BLaER1 treated with 17β-estradiol and CSF1 and Interleukin-3, amounts not matched to agents 10 nM and 100 nM (cell line): Measurements from ENCODE around the gene DHRS4.
A peak's percentile ranks its signal among the peaks of the same experiment; 100 is the strongest.
"Not testable (repeated sequence)": the region's sequence is repeated elsewhere in the genome, so short reads cannot be mapped to it uniquely, and the experiment has no call there.

Source experiments
- H3K27ac ChIP-seq, 11 experiments: shearing (Covaris generic); formaldehyde crosslinking; 2 replicates each; pipeline ENCODE4 v1.8.1; 2022
- H3K27me3 ChIP-seq, 11 experiments: shearing (Covaris generic); formaldehyde crosslinking; 2 replicates each; pipeline ENCODE4 v1.8.1; 2022
- H3K36me3 ChIP-seq, 11 experiments: shearing (Covaris generic); formaldehyde crosslinking; 2 replicates each; pipeline ENCODE4 v1.8.1; 2022
- H3K4me1 ChIP-seq, 10 experiments: shearing (Covaris generic); formaldehyde crosslinking; 2 replicates each; pipeline ENCODE4 v1.8.1; 2022
- H3K4me2 ChIP-seq, 11 experiments: shearing (Covaris generic); formaldehyde crosslinking; 2 replicates each; pipeline ENCODE4 v1.8.1; 2022
- H3K4me3 ChIP-seq, 10 experiments: shearing (Covaris generic); formaldehyde crosslinking; 2 replicates each; pipeline ENCODE4 v1.8.1; 2022
- H3K9ac ChIP-seq, 11 experiments: shearing (Covaris generic); formaldehyde crosslinking; 2 replicates each; pipeline ENCODE4 v1.8.1; 2022
- H3K9me3 ChIP-seq, 11 experiments: shearing (Covaris generic); formaldehyde crosslinking; replicated peaks in 1 of 11; 2 replicates each; pipeline ENCODE4 v1.8.1; 2022
- H4K20me1 ChIP-seq, 11 experiments: shearing (Covaris generic); formaldehyde crosslinking; 2 replicates each; pipeline ENCODE4 v1.8.1; 2022
- Cebpa-rat ChIP-seq, 11 experiments: shearing (Covaris generic); IDR thresholded peaks; 2 replicates each; pipeline ENCODE4 v1.8.1; 2022

Gene DHRS4

GRCh38 chr14:23938823-23939222 lies 14.7 kb upstream of the DHRS4 start:
- H3K9me3 ChIP-seq: peaks cover 0 to 11% (median 0%) of the 10 kb centered on the region in 11 experiments; a peak in 7 of 22 replicates
- H3K4me3 ChIP-seq: no peak overlapping the region
- H3K36me3 ChIP-seq: peaks cover 6 to 26% (median 18%) of the 10 kb centered on the region in 11 experiments; a peak in 16 of 22 replicates
- TF ChIP-seq Cebpa-rat (IDR thresholded peaks at IDR 0.05): no peak
- no peak overlapping the region for H3K9ac ChIP-seq
- no peak overlapping the region for H3K27ac ChIP-seq
- H4K20me1 ChIP-seq: no peaks in the 10 kb centered on the region
- H3K27me3 ChIP-seq: no peaks in the 10 kb centered on the region
- no peaks in the 10 kb centered on the region for H3K4me1 ChIP-seq
- H3K4me2 ChIP-seq: no peak overlapping the region

DNA sequence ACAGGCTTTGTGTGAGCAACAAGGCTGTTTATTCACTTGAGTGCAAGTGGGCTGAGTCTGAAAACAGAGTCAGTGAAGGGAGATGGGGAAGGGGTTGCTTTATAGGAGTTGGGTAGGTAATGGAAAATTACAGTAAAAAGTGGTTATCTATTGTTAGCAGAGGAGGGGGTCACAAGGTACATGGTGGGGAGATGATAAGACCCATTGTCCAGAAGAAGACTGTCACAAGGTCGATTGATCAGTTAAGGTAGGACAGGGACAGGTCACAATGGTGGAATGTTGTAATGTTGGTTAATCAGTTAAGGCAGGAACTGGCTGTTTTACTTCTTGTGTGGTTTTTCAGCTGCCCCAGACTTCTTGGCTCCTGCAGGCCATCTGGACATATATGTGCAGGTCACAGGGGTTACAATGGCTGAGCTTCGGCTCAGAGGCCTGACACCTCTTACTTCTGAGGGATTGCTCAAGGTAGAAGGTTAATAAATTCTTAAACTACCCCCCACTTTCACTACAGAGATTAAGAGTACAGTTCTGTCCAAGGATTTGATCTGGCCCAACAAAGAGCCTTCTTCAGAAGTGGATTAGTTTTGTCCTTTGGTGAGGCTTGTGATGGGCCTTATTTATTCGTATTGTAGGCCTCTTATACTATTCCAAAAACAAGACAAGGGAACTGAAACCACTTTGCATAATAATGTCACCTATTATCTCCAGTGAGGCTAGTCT lies 13.8 kb upstream of the DHRS4 start:
- H3K4me3 ChIP-seq: no peak overlapping the region
- H4K20me1 ChIP-seq: no peaks in the 10 kb centered on the region
- H3K27ac ChIP-seq: no peak overlapping the region
- no peak overlapping the region for H3K4me2 ChIP-seq
- H3K4me1 ChIP-seq: no peaks in the 10 kb centered on the region
- no peaks in the 10 kb centered on the region for H3K27me3 ChIP-seq
- H3K36me3 ChIP-seq: peaks cover 6 to 26% (median 18%) of the 10 kb centered on the region in 11 experiments; a peak in 16 of 22 replicates
- no peak overlapping the region for H3K9ac ChIP-seq
- TF ChIP-seq Cebpa-rat (IDR thresholded peaks at IDR 0.05): no peak
- peaks cover 0 to 20% (median 5%) of the 10 kb centered on the region in 11 experiments; a peak in 10 of 22 replicates for H3K9me3 ChIP-seq

DNA sequence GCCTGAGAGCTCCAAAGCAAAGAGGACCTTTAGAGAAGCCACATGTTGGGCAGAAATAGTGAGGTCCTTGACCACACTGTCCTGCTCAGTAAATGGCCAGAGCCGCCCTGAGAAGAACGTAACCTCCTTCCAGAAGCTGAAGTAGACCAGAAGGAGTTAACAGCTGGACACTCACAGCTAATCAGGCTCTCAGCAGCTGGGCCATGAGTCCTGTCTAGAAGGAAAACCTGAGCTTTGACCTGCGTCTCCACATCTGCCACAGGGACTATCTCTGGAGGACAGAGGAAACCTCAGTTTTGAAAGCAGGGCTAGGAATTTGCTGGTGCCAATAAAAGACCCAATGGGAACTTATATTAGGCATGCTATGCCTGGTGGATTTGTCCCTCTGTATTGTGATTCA lies 12.3 kb upstream of the DHRS4 start:
- no peak overlapping the region for H3K4me3 ChIP-seq
- no peak overlapping the region for H3K4me2 ChIP-seq
- no peak overlapping the region for H3K27ac ChIP-seq
- H3K4me1 ChIP-seq: no peaks in the 10 kb centered on the region
- no peaks in the 10 kb centered on the region for H4K20me1 ChIP-seq
- H3K36me3 ChIP-seq: peaks cover 6 to 26% (median 18%) of the 10 kb centered on the region in 11 experiments; a peak in 16 of 22 replicates
- peaks cover 0 to 29% (median 5%) of the 10 kb centered on the region in 11 experiments; a peak in 11 of 22 replicates for H3K9me3 ChIP-seq
- no peak overlapping the region for H3K9ac ChIP-seq
- TF ChIP-seq Cebpa-rat (IDR thresholded peaks at IDR 0.05): no peak
- no peaks in the 10 kb centered on the region for H3K27me3 ChIP-seq

GRCh38 chr14:23941669-23942068 lies 11.9 kb upstream of the DHRS4 start:
- Histone ChIP-seq H3K4me3 (no peak overlapping the region), H3K4me2 (no peak overlapping the region), H3K27ac (no peak overlapping the region), H3K4me1 (no peaks in the 10 kb centered on the region), H4K20me1 (no peaks in the 10 kb centered on the region), H3K36me3 (peaks cover 6 to 26% (median 18%) of the 10 kb centered on the region in 11 experiments; a peak in 16 of 22 replicates), H3K9ac (no peak overlapping the region), H3K27me3 (no peaks in the 10 kb centered on the region), H3K9me3 (peaks cover 0 to 29% (median 5%) of the 10 kb centered on the region in 11 experiments; a peak in 12 of 22 replicates)
- TF ChIP-seq Cebpa-rat (IDR thresholded peaks at IDR 0.05): no peak

GRCh38 chr14:23942587-23942986 lies 11.0 kb upstream of the DHRS4 start:
- H3K27ac ChIP-seq: no peak overlapping the region
- peaks cover 6 to 26% (median 18%) of the 10 kb centered on the region in 11 experiments; a peak in 16 of 22 replicates for H3K36me3 ChIP-seq
- no peak overlapping the region for H3K4me2 ChIP-seq
- H4K20me1 ChIP-seq: no peaks in the 10 kb centered on the region
- no peaks in the 10 kb centered on the region for H3K4me1 ChIP-seq
- H3K9me3 ChIP-seq: peaks cover 0 to 34% (median 9%) of the 10 kb centered on the region in 11 experiments; a peak in 13 of 22 replicates
- no peak overlapping the region for H3K4me3 ChIP-seq
- H3K9ac ChIP-seq: no peak overlapping the region
- TF ChIP-seq Cebpa-rat (IDR thresholded peaks at IDR 0.05): no peak
- H3K27me3 ChIP-seq: no peaks in the 10 kb centered on the region

DNA sequence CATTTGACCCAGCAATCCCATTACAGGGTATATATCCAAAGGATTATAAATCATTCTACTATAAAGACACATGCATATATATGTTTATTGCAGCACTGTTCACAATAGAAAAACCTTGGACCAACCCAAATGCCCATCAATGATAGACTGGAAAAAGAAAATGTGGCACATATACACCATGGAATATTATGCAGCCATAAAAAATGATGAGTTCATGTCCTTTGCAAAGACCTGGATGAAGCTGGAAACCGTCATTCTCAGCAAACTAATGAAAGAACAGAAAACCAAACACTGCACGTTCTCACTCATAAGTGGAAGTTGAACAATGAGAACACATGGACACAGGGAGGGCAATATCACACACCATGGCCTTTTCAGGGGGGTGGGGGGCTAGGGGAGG lies 4.5 kb upstream of the DHRS4 start:
- H3K4me2 ChIP-seq, H3K4me3 ChIP-seq, H3K27me3 ChIP-seq, H3K36me3 ChIP-seq, H3K9ac ChIP-seq, H4K20me1 ChIP-seq, H3K27ac ChIP-seq: not testable (repeated sequence)
- Histone ChIP-seq H3K9me3 (peaks cover 27 to 64% (median 41%) of the 10 kb centered on the region in 11 experiments), H3K4me1 (peaks cover 5 to 11% (median 7%) of the 10 kb centered on the region in 10 experiments; a peak in 18 of 20 replicates)

DNA sequence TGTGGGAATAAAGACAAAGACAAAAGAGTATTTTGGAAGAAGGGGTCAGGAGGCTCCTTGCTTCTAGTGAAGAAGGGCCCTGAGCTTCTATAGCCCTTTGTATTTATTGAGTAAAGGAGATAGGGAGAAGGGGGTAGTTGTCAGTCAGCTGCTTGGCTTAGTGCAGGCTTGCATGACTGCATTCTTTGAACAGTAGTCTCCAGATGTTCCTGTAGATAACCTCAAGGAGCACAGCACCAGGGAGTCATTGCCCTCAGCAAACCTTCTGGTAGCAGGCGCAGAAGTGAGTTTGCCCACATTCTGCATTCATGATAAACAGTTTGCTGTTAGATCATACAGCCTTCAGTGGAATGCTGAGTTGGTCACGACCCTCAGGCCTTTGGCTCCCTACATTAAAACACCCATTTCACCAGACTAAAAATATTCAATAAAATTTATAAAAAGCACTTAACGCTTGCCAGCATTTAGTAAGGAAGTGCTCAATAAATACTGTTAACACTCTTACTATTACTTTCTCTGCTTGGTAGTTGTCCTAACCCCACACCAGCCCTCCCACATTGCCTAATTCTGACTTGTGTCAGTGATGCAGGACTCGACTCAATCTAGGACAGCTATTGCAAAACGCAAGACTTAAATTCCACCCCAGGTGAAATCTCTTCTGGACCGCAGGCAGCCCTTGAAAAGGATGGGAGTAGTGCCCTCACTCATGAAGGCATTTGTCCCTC lies 3.0 kb upstream of the DHRS4 start:
- no peaks in the 10 kb centered on the region for H3K27me3 ChIP-seq
- 0 out of 20 replicates have a peak overlapping the region, but pooled peaks of 1 of the 10 experiments have one; percentile 13 for H3K4me3 ChIP-seq
- no peak overlapping the region for H3K4me2 ChIP-seq
- peaks cover 14 to 20% (median 17%) of the 10 kb centered on the region in 10 experiments; a peak in 19 of 20 replicates for H3K4me1 ChIP-seq
- H3K36me3 ChIP-seq: peaks cover 0 to 8% (median 0%) of the 10 kb centered on the region in 11 experiments; a peak in 4 of 22 replicates
- H3K9ac ChIP-seq: no peak overlapping the region
- H4K20me1 ChIP-seq: no peaks in the 10 kb centered on the region
- H3K9me3 ChIP-seq: peaks cover 27 to 52% (median 40%) of the 10 kb centered on the region in 11 experiments
- no peak for TF ChIP-seq Cebpa-rat (IDR thresholded peaks at IDR 0.05)
- no peak overlapping the region for H3K27ac ChIP-seq

DNA sequence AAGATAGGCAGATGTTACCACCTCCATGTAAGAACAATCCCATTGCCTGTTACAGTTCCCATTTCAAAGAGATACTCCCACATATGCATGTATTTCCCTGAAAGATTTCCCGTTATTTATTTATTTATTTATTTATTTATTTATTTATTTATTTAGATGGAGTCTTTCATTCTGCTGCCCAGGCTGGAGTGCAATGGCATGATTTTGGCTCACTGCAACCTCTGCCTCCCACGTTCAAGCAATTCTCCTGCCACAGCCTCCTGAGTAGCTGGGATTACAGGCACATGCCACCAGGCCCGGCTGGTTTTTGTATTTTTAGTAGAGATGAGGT lies 2.5 kb upstream of the DHRS4 start:
- not testable (repeated sequence) for H4K20me1 ChIP-seq, H3K27me3 ChIP-seq, H3K27ac ChIP-seq, H3K4me2 ChIP-seq, H3K9ac ChIP-seq
- Histone ChIP-seq H3K36me3 (peaks cover 0 to 13% (median 2%) of the 10 kb centered on the region in 11 experiments; a peak in 5 of 22 replicates), H3K4me3 (0 out of 20 replicates have a peak overlapping the region, but pooled peaks of 1 of the 10 experiments have one; percentile 13), H3K4me1 (peaks cover 14 to 20% (median 17%) of the 10 kb centered on the region in 10 experiments; a peak in 19 of 20 replicates), H3K9me3 (peaks cover 27 to 52% (median 40%) of the 10 kb centered on the region in 11 experiments)

GRCh38 chr14:23951590-23952201 lies 1.9 kb upstream of the DHRS4 start:
- Histone ChIP-seq H3K27me3 (no peaks in the 10 kb centered on the region), H4K20me1 (no peaks in the 10 kb centered on the region), H3K4me1 (peaks cover 14 to 20% (median 17%) of the 10 kb centered on the region in 10 experiments; a peak in 19 of 20 replicates), H3K36me3 (peaks cover 0 to 18% (median 7%) of the 10 kb centered on the region in 11 experiments; a peak in 6 of 22 replicates), H3K9ac (no peak overlapping the region), H3K9me3 (peaks cover 27 to 49% (median 40%) of the 10 kb centered on the region in 11 experiments), H3K4me2 (no peak overlapping the region), H3K4me3 (no peak overlapping the region), H3K27ac (no peak overlapping the region)
- TF ChIP-seq Cebpa-rat (IDR thresholded peaks at IDR 0.05): no peak

DNA sequence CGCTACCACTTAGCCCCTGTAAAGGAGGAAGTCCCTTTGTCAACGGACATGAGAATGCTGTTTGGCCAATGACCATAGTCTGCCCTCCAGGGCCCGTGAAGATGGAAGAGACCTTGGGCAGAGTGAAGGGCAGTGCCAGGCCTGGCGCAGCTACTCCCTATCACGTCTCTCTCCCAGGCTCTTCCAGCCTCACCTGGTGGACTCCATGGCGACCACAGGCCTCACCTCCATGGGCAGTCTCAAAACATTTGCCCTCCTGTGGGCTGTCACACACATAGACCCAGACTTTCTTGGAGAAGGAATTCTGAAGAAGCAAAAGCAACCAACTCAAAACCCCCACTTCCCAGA lies 480 bp upstream of the DHRS4 start:
- H3K36me3 ChIP-seq: peaks cover 0 to 18% (median 10%) of the 10 kb centered on the region in 11 experiments; a peak in 9 of 22 replicates
- peak overlapping the region; percentile 82 to 93 (median 88) for H3K4me2 ChIP-seq
- H4K20me1 ChIP-seq, H3K27me3 ChIP-seq: not testable (repeated sequence)
- H3K4me3 ChIP-seq: peak overlapping the region; percentile 69 to 90 (median 82)
- H3K4me1 ChIP-seq: peaks cover 14 to 20% (median 17%) of the 10 kb centered on the region in 10 experiments; a peak in 19 of 20 replicates
- peak overlapping the region in 10 of 11 experiments; percentile 70 to 88 (median 84); a peak in 21 of 22 replicates for H3K27ac ChIP-seq
- peak overlapping the region; percentile 82 to 91 (median 86) for H3K9ac ChIP-seq
- peaks cover 25 to 39% (median 36%) of the 10 kb centered on the region in 11 experiments for H3K9me3 ChIP-seq

DNA sequence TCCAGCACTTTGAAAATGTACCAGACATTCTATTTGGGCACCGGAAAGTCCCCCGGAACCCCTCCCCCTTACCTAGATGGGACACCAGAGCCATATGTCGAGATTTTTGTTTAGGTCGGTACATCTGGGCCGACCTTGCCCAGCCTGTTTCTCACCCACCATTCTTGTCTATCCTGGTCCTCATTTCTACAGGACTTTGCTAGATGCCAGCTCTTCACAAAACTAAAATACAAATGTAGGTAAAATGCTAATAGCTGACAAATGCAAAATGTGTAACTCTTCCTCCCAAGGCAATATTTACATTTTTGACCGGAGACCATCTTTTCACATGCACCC lies 677 bp downstream of the DHRS4 start:
- Histone ChIP-seq H3K4me1 (peaks cover 14 to 20% (median 17%) of the 10 kb centered on the region in 10 experiments; a peak in 19 of 20 replicates), H3K36me3 (peaks cover 0 to 22% (median 10%) of the 10 kb centered on the region in 11 experiments; a peak in 9 of 22 replicates), H3K9me3 (peaks cover 16 to 27% (median 24%) of the 10 kb centered on the region in 11 experiments), H3K4me3 (peak overlapping the region; percentile 69 to 90 (median 82)), H3K4me2 (peak overlapping the region; percentile 82 to 93 (median 88)), H3K27ac (peak overlapping the region in 10 of 11 experiments; percentile 70 to 88 (median 84); a peak in 20 of 22 replicates), H3K9ac (peak overlapping the region; percentile 82 to 91 (median 86))
- not testable (repeated sequence) for H4K20me1 ChIP-seq, H3K27me3 ChIP-seq

GRCh38 chr14:23954965-23955364 lies 1.4 kb downstream of the DHRS4 start:
- H3K27ac ChIP-seq, H3K4me3 ChIP-seq, H3K27me3 ChIP-seq, H4K20me1 ChIP-seq: not testable (repeated sequence)
- Histone ChIP-seq H3K4me1 (peaks cover 14 to 20% (median 17%) of the 10 kb centered on the region in 10 experiments; a peak in 19 of 20 replicates), H3K36me3 (peaks cover 0 to 26% (median 10%) of the 10 kb centered on the region in 11 experiments; a peak in 10 of 22 replicates), H3K9ac (peak overlapping the region in 3 of 11 experiments; percentile 82 to 89 (median 86); a peak in 1 of 22 replicates), H3K4me2 (peak overlapping the region; percentile 82 to 93 (median 88); a peak in 19 of 22 replicates), H3K9me3 (peaks cover 11 to 20% (median 18%) of the 10 kb centered on the region in 11 experiments)
